Mesenteric fat pad (tissue), 1 donor: ENCODE measurements around the gene CD37. TPM values are rescaled to one million over a fixed set of nuclear protein-coding genes. Genes with fewer than 3 reads are reported as not detected.

ENCODE experiments used
- DNase-seq: peaks from one replicate; pipeline ENCODE4 v3.0.0-alpha.2; 2020; ENCODE audit warnings: low spot score
- total RNA-seq: library from RNA; stranded (reverse); fragmentation: NEBNext Ultra II Directional; extraction: Animal tissue kit (Norgen Biotek cat#: 25700); gene quantifications from one replicate; pipeline ENCODE4 v1.2.1, GENCODE V29; 2021
- donor health status: DM: yes; HTN: yes; CAD: no.

The CD37 gene
- total RNA-seq, 1 donor from 2014 or later, result 32.1 TPM

- DNase-seq, result no peak
Observed at GRCh38 chr19:49344505-49345423, 9.6 kb downstream of the CD37 start.

- DNase-seq, result no peak
Observed at GRCh38 chr19:49347191-49347590, 12.0 kb downstream of the CD37 start.

- DNase-seq, result no peak
Observed at GRCh38 chr19:49347835-49348234, 12.6 kb downstream of the CD37 start.

- no peak for DNase-seq
Observed at GRCh38 chr19:49348305-49349189, 13.3 kb downstream of the CD37 start.

DNA sequence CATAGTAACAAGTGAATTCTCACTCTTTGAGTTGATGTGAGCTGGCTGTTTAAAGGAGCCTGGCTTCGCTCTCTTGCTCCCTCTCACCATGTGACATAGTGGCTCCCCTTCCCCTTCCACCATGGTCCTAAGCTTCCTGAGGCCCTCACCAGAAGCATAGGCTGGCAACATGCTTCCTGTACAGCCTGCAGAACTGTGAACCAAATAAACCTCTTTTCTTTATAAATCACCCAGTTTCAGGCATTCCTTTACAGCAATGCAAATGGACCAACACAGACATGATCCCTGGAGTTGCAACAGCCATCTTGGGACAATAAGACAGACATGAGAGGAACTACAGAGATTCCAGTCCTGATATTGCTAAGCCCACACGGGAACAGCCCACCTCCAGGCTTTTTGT lies 14.4 kb downstream of the CD37 start:
- no peak for DNase-seq

DNA sequence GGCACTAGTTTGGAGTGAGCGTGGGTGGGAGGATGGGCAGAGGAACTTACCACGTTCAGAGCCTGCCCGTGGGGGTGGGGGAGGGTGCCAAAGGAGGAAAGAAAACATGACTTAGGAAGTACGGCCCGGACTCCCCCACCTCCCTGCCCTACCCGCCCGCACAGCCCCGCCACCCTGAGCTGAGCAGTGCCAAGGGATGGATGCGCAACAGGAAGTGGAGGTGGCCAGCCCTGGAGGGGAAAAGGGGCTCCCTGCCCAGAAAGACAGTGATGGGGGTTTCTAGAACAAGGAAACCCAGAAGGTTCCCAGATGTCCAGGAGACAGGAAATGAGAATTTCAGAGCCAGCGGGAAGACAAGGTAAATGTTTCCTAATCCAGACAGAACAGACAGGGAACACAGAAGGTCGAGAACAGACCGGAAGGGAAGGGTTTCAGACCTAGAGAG lies 20.7 kb downstream of the CD37 start:
- no peak for DNase-seq

DNA sequence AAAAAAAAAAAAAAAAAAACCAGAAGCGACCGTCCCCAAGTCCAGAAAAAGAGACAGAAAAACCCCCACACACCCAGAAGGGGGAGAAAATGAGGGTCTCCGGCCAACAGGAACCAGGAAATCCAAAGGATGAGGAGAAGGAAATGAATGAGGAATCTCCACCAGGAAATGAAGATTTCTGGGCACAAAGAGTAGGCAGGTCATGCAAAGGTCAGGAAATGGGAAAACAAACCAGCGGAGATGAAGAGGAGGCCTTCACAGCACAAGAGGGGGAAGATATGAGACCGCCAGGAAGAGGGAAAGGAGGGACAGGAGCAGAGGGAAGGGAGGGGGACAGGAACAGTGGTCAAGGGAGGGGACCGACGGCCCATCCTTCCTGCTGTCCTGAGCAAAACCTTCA lies 21.2 kb downstream of the CD37 start:
- DNase-seq, result no peak

DNA sequence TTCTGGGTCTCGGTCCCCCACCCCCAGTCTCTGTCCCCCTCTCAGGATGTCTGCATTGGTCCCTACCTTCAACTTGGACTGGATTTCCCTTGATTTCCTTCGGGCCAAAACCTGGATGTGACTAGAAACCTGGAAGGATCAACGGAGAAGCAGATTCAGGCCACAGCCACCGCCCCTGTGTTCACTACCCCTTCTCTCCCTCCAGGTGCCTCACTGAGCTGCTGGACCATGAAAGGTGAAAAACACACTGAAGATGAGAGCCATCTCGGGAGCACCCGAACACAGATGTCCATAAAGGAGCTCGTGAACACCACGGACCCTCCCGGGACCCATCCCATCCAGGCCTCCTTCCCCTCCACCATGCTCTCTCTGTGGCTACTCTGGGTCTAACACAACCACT lies 22.0 kb downstream of the CD37 start:
- no peak for DNase-seq

DNA sequence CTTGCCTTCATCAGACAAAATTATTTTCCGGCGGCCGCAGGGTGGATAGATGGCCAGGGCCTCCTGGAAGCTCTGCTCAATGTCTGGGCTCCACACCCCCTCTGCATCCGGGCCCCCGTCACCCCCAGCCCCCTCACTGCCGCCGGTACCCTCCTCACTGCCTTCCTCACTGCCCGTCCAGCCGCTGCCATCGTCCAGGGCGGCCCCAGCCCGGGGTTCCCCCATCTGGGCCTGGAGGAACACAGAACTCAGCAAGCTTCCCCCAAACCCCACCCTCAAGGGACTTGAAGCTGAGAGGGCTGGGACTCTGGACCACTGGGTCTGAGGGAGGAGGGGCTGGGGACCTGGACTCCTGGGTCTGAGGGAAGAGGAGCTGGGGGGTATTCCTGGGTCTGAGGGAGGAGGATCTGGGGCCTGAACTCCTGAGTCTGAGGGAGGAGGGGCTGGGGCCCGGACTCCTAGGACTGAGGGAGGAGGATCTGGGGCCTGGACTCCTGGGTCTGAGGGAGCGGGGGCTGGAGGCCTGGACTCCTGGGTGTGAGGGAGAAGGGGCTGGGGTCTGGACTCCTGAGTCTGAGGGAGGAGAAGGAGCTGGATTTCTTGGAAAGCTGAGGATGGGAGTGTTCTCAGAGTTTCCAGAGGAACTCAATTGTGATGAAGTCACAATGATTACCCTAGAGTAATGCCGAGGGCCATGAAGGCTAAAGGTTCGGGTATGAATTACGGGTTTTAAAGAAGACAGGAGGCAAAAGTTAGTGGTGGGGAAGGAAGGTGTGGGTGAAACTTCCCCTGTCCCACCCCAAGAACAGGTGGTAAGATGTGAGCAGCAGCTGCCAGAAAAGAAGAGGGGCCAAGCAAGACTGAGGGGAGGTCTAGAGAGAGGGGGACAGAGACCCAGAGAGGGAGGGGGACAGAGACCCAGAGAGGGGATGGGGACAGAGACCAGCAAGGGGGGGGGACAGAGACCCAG lies 24.9 kb downstream of the CD37 start:
- DNase-seq, result no peak

DNA sequence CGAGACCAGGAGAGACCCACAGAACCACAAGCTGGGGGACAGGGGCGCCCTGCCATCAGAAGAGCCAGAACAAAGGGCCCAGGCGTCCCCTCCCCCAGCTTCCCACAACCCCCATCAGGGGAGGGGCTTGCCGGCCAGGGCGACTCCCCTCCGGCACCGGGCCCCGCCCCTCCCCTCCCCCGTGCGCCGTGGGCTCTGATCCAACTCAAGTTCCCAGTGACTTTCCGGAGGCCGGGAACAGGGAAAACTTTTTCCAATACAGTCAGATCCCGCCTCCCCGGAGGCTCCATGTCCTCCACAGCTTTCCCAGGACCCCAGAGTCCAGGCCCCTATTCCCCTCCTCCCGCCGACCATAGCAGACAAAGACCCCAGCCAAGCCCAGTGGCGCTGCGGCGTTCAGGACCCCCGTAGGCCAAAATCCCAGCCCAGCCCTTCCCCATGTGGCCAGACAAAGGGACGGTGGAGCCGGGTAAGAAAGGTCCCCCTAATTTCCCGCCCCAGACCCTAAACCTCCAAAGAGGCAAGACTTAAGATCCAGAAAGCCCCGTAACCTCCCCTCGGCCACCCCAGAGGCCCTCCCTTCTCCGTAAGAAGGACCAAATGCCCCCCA lies 26.3 kb downstream of the CD37 start:
- DNase-seq, result no peak

GRCh38 chr19:49362048-49362928 lies 27.1 kb downstream of the CD37 start, which contains the start of gene TEAD2:
Gene TEAD2, minus strand, starts transcription at chr19:49362416. Its CDS starts 2,341 bp downstream, at chr19:49360075.
- DNase-seq, result no peak

- DNase-seq, result no peak
Observed at GRCh38 chr19:49362929-49363267, 27.7 kb downstream of the CD37 start.

- peak; percentile 99 for DNase-seq
Observed at GRCh38 chr19:49363268-49364082, 28.3 kb downstream of the CD37 start, which contains the start of gene DKKL1. Gene DKKL1, plus strand, starts transcription at chr19:49363877. Its CDS starts 122 bp downstream, at chr19:49363999.

GRCh38 chr19:49364083-49364737 lies 29.0 kb downstream of the CD37 start:
- DNase-seq, result no peak

DNA sequence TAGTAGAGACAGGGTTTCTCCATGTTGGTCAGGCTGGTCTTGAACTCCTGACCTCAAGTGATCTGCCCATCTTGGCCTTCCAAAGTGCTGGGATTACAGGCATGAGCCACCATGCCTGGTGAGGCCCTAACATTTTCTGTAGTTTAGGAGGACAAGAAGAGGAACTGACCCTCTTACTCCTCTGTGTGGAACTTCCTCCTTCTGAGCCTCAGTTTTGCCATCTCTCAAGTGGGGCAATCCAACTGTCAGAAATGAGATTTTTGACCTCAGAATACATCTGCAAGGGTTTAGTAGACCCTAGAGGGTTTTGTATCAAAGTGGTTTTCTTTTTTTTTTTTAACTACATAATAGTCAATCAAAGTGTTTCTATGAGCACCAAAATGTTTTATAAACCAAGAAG lies 30.9 kb downstream of the CD37 start:
- no peak for DNase-seq

DNA sequence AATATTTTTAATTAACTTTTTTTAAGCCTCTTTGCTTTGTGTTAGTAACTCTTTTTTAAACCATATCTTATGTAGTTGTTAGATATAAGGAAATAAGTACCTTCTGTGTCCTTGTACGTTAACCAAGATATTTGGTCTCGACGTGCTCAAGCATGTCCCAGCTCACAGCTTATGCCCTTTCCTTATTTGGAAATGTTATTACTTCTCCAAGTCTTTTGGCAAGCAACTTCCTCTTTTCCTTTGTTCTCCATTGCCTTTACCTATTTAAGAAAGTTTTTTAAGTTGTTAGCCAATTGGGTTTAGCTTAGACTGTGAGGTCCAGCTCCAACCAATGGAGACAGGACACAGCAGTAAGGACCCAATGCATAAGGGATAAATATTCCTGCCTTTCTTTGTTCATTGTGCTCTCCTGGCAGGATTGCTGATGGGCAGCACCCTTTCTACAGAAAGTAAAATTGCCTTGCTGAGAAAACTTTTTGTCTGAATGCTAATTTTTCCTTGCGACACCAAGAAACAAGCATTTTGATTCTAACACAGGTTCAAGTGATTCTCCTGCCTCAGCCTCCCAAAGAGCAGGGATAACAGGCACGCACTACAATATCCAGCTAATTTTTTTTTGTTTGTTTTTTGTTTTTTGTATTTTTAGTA lies 33.6 kb downstream of the CD37 start:
- DNase-seq, result no peak

DNA sequence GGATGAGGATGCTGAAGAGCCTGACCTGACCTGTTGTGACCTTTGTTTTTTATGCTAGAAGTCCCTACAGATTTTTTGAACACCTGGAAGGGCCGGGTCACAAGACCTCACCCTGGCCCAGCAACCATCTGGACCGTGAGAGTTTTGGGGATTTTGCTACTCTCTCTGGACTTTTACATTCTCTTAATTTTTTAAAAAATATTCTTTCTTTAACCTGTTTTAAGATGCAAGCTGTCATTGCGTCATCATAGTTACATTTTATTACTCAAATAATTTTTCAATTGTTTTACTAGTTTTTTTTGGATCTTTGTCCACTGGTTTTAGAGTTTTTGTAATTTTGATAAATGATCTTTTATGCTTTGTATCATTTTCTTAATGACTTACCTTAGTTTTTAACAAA lies 36.0 kb downstream of the CD37 start:
- no peak for DNase-seq
